Measurements from ENCODE around the gene SLC25A17.

GRCh38 chr22:40867109-40867508 lies 48.0 kb upstream of the SLC25A17 start:
- TF ChIP-seq CTCF (IDR thresholded peaks at IDR 0.05; ENCODE audit: low read depth, low read length) (no peak), EZH2phosphoT487 (IDR thresholded peaks at IDR 0.05; ENCODE audit: low read depth) (no peak)
